GM21447 (cell line): ENCODE data around the gene SLC1A2.

Experiments
- ATAC-seq: cut with Tn5 transposase; IDR thresholded peaks from one replicate; pipeline ENCODE4 v1.9.1; 2021; ENCODE audit not compliant: unreplicated experiment

Gene SLC1A2

GRCh38 chr11:35305670-35306382, 113.5 kb downstream of the SLC1A2 start:
- ATAC-seq: no peak

- ATAC-seq: no peak
These were observed 114.4 kb downstream of the SLC1A2 start for GRCh38 chr11:35304900-35305460.

DNA sequence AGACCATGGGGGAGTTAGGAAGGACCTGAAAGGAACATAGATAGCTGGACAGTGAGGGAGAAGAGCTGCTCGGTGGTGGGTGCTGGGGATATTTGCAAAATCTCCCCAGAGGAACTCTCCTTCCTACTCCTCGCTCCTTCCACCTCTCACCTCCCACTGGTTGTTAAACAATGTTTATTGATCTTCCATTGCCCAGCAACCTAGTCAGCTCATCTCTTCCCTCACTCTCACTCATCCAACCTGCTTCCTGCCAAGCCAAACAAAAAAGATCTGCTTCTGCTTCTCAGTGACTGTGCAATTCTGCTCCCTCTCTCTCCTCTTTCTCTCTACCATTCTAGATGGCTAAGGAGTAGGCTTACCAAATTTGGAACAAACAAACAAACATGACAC, 115.0 kb downstream of the SLC1A2 start:
- no peak for ATAC-seq

- no peak for ATAC-seq
These were observed 115.6 kb downstream of the SLC1A2 start for GRCh38 chr11:35303596-35304385.

DNA sequence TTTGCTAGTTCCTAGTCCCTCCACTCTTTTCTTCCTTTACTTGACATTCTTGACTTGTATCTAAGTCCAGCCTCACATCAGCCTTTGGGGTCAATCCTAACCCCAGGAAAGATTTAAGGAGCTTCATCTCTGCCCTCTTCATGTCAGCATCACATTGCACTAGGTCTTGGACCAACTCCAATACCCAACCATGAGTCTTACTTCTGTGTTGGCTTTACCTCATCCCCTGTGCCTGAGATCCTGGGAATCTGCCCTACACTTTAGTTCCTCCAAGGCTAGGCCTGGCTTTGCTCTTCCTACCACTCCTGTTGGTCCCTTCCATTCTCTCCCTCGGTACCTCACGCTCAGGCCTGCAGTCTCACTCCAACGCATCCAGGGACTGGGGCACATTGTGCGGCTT, 117.0 kb downstream of the SLC1A2 start:
- no peak for ATAC-seq

DNA sequence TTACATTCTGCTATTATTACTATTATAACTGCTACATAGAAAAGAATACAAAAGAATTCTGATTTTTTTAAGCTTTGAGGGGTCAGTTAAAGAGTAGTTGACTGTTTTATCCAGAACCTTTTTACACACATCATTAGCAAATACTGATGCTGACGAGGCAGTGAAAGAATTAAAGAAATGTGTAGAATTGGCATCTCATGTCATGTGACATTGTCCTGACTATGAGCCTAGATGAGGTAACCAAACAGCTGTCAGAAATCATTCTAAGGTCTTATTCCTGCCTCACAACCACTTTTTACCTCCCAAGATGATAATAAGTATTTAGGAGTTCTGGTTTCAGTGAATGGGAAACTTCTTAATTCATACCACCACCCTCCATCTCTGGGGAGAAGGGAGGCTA, 121.0 kb downstream of the SLC1A2 start:
- no peak for ATAC-seq

DNA sequence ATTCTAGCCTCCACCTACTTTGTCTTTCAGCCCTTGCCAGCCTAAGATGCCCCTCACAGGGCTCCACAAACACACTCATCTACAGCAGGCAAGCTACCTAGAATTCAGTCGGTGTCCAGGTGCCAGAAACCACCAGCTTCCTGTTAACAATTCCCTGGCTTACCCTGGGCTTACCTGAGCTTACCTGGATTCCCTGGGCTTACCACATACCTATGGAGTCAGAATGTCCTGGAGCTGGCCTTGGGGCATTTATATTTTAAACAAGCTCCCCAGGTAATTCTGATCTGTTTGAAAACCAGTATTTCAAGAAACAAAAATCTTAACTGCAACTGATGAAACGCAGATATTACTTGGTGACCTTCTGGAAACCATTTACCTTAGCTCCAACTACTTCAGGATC, 123.6 kb downstream of the SLC1A2 start:
- ATAC-seq: no peak

GRCh38 chr11:35293699-35294098, 125.7 kb downstream of the SLC1A2 start:
- ATAC-seq: no peak

- no peak for ATAC-seq
These were observed 126.3 kb downstream of the SLC1A2 start for GRCh38 chr11:35293035-35293434.

GRCh38 chr11:35292279-35292678, 127.1 kb downstream of the SLC1A2 start:
- no peak for ATAC-seq

DNA sequence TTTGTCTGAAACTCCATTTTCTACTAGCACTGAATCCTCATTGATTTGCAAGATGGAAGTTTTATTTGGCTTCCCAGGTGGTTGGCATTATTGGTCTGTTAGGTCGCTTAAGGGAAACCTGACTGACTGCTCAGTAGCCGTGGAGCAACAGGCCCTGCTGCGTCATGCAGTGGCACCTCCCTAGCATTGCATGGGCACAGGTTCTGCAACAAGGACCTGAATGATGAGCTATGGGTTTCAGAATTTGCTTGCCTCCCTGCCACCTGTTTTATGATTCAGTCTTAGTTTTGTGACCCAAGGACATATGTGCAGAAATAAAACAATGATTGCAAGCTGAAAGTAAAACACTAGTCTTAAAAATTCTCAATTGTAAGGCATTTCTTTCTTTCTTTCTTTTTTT, 128.5 kb downstream of the SLC1A2 start:
- no peak for ATAC-seq

DNA sequence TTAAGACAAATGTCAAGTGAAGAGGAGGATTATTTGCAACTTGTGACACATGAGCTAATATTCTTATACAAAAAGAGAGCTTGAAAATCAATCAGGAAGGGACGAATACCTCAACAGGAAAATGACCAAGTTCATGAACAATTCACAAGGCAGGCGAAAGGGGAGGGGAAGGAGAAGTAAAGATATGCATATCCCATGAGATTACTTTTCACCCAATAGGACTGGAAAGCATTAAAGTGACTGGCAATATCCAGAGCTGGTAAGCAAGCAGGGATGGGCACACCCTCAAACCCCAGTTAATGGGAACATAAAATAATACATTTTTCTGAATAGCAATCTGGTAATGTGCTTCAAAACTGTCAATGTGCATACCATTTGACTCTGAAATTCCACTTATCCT, 129.5 kb downstream of the SLC1A2 start:
- ATAC-seq: no peak

GRCh38 chr11:35288817-35289541, 130.4 kb downstream of the SLC1A2 start:
- ATAC-seq: no peak

DNA sequence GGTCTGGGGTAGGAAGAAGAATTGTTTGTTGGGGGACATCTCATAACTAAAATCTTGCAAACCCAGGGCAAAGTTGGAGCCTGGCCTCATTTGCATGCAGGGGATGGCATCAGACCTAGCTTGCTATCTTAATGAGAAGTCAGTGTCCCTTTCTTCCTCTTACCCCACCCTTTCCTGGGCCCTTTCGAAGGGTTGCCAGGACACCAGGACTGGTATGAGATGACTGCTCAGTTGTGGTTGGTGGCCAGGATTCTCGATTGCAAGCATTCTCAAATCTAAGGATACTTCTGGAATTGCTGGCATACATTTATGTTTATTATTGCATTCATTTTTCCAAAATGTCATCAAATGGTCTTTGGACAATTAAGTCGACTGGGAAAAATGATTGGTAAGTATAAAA, 131.0 kb downstream of the SLC1A2 start:
- ATAC-seq: no peak

- ATAC-seq: no peak
These were observed 131.9 kb downstream of the SLC1A2 start for GRCh38 chr11:35287344-35287890.

DNA sequence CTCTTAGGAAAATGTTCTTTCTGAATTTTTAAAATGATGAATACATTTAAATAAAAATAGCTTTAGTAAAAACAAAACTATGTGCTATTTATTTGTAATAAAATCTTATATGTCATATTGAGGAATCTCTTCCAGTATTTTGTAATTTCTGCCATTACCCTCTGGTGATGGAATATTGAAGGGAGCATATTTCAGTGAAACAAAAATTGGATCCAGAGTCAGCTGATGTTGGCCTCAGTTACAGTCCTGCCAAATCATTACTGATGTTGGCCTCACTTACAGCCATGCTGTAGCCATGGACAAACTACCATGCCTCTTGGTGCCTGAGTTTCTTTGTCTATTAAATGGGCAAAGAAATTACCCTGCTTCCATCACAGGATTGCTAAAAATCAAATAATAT, 133.2 kb downstream of the SLC1A2 start:
- no peak for ATAC-seq

DNA sequence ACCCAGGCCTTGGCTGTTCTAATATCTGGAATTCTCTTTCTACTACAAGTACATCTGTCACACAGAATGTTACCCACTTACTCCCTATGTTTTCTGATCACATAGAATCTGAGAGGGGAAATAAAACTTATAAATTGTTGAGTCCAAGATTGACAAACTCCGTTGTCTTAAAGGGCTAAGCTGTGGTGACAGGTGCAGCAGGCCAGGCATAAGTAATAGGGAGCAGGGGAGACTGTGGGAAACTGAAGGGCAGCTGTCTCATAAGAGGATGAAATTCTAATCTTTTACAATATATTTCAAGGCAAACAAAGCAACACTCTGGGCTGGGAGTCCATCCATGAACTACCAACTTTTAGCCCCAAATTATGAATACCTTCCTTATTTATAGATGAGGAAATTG, 133.9 kb downstream of the SLC1A2 start:
- ATAC-seq: no peak

DNA sequence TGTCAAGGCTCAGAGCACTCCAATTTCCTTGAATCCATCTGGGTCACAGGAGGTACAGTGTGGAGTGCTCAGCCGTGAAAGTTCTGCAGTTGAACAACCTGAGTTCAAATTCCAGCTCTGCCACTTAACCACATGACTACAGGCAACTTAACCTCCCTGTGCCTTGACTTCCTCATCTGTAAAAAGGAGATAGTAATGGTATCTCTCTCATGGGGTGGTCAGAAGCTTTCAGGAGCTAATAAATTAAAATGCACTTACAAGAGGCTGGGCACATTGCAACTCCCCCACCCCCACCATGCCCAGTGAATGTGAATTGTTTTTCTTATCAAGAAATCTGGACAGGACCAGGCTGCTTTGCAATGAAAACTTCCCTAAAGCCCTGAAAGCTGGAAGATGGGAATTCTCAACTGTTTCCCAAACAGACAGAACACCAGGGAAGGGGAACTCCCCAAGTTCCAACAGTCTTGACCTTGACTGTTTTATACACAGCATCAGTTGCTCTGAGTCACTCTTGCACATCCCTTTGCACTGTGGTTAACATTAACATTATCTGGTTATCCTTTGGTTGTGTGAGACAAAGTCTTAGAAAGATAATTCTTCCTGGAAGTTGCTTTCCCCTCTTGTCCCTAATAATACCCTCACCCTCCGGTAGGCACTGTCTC, 137.0 kb downstream of the SLC1A2 start:
- no peak for ATAC-seq

DNA sequence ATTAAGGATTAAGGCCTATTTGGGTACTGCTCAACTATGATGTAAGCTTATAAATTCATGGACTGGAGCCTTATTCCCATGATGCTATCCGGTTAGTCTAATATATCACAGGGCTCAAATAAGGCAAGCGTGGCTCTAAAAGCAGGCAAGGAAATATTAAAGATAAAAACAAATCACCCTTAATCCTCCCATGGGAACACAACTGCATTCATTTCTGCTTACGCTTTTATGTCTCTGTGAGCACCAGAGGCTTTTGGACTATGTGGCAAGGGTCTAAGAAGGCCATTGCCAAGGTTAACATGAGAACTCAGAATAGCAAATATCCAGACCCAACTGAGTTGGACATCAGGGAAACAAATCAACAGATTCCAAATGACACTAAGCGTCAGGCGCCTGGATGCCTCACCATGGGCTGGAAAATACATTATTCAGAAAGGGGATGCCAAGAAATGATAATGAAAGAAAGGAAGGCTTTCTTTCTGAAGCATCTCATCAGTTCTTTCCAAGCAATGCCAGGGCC, 138.1 kb downstream of the SLC1A2 start:
- ATAC-seq: no peak

DNA sequence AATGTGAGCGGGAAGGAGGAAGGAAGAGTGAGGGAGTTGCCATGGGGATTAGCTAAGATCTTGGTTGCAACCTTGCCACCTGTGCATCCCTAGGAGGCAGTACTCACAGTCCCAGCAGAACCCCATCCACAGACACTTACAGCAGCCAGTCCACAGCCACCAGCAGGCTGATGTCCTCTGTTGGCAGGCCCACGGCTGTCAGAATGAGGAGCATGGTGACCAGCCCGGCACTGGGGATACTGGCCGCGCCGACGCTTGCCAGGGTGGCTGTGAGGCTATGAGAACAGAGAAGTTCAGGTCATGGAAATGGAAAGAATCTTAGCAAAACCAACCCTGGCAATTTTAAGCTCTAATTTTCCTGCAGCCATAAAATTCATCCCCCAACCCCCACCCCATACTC, 138.6 kb downstream of the SLC1A2 start:
- ATAC-seq: no peak

DNA sequence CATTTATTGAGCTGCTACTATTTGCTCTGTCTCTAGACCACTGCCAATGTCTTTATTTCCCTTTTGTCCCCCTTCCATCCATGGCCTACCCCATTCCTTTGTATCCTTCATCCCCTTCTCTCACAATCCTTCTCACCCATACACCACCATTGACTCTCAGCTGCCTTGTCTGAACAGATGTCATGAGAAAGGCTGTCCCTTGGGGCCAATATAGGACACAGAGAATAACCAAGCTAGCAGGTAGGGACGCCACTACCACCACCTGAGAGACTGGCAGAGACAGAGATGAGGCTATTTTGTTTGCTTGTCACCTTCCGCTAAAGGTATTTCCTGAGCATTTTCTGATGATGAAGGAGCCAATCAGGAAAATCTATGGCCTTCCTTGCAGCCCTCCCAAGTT, 141.5 kb downstream of the SLC1A2 start:
- no peak for ATAC-seq
